NCI-H510A (cell line): Measurements from ENCODE around the gene SIRT3.
A peak's percentile ranks its signal among the peaks of the same experiment; 100 is the strongest.
"Not testable (repeated sequence)": the region's sequence is repeated elsewhere in the genome, so short reads cannot be mapped to it uniquely, and the experiment has no call there.

Source experiments
- DNase-seq: peaks from one replicate; lab custom pipeline; 2025; lab: John Stamatoyannopoulos, UW

The SIRT3 gene

GRCh38 chr11:240315-240714, 4.2 kb upstream of the SIRT3 start:
- no peak for DNase-seq

GRCh38 chr11:238346-238745, 2.2 kb upstream of the SIRT3 start:
- DNase-seq: not testable (repeated sequence)

GRCh38 chr11:236774-237767, 929 bp upstream of the SIRT3 start, which contains the start of gene PSMD13:
Gene PSMD13, plus strand, starts transcription at chr11:236976. Its CDS starts 74 bp downstream, at chr11:237050.
- peak; percentile 25 for DNase-seq

GRCh38 chr11:235609-235996, 539 bp downstream of the SIRT3 start:
- DNase-seq: no peak

- DNase-seq: no peak
Observed at GRCh38 chr11:235180-235579, 962 bp downstream of the SIRT3 start.

GRCh38 chr11:232783-233565, 3.2 kb downstream of the SIRT3 start:
- DNase-seq: no peak

- DNase-seq: no peak
Observed at GRCh38 chr11:230431-230830, 5.7 kb downstream of the SIRT3 start.

GRCh38 chr11:227824-228379, 8.2 kb downstream of the SIRT3 start:
- no peak for DNase-seq

- DNase-seq: no peak
Observed at GRCh38 chr11:225734-226453, 10.2 kb downstream of the SIRT3 start.

GRCh38 chr11:224424-224823, 11.7 kb downstream of the SIRT3 start:
- no peak for DNase-seq

- no peak for DNase-seq
Observed at GRCh38 chr11:223884-224283, 12.3 kb downstream of the SIRT3 start.

- no peak for DNase-seq
Observed at GRCh38 chr11:223026-223789, 12.9 kb downstream of the SIRT3 start.

- no peak for DNase-seq
Observed at GRCh38 chr11:221998-222789, 13.9 kb downstream of the SIRT3 start.

- DNase-seq: no peak
Observed at GRCh38 chr11:221539-221938, 14.6 kb downstream of the SIRT3 start.

GRCh38 chr11:220641-221215, 15.4 kb downstream of the SIRT3 start:
- not testable (repeated sequence) for DNase-seq

- no peak for DNase-seq
Observed at GRCh38 chr11:218815-219593, 17.1 kb downstream of the SIRT3 start.

- no peak for DNase-seq
Observed at GRCh38 chr11:217704-218103, 18.4 kb downstream of the SIRT3 start.

- DNase-seq: no peak
Observed at GRCh38 chr11:216081-216974, 19.8 kb downstream of the SIRT3 start.
